GM12873 (cell line): ENCODE data around the gene STK33.

Source experiments
- TF ChIP-seq, protein P1 (sequence below): IDR thresholded peaks from 2 replicates; pipeline ENCODE4 v1.5.1; 2012; ENCODE audit warnings: low read depth, mild to moderate bottlenecking, moderate library complexity, low read length, control low read depth; ENCODE audit not compliant: insufficient read depth; ENCODE audit errors: missing control alignments

Gene STK33

DNA sequence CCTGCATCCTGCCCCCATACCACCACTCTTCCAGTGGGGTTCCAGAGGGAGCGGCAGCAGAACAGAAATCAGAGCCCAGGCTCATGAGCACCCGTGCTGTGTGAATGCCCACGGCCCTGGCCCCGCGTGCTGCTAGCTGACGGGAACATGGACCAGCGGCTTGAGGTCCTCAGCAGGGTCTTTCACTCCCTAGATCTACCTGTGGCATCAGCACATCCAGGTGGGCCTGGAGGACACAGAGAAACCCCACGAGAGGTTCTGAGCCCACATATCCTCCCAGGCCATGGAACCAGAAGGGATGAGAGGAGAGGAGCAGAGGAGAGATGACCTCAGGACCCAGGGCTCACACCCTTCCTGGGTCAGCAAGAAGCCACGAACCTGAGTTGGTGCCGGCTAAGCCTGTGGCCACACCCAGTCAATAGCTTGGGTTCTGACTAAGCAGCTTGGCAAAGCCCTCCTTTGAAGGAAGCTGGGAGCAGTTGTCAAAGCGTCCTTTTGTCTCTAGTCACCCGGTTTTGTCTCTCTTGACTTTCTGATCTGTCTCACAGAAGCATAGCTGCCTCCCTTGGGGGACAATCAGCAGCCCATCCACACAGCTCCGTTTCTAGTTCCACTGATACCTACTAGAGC is 241.0 kb downstream of the STK33 start:
- TF ChIP-seq, protein P1, sequence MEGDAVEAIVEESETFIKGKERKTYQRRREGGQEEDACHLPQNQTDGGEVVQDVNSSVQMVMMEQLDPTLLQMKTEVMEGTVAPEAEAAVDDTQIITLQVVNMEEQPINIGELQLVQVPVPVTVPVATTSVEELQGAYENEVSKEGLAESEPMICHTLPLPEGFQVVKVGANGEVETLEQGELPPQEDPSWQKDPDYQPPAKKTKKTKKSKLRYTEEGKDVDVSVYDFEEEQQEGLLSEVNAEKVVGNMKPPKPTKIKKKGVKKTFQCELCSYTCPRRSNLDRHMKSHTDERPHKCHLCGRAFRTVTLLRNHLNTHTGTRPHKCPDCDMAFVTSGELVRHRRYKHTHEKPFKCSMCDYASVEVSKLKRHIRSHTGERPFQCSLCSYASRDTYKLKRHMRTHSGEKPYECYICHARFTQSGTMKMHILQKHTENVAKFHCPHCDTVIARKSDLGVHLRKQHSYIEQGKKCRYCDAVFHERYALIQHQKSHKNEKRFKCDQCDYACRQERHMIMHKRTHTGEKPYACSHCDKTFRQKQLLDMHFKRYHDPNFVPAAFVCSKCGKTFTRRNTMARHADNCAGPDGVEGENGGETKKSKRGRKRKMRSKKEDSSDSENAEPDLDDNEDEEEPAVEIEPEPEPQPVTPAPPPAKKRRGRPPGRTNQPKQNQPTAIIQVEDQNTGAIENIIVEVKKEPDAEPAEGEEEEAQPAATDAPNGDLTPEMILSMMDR = no peak

DNA sequence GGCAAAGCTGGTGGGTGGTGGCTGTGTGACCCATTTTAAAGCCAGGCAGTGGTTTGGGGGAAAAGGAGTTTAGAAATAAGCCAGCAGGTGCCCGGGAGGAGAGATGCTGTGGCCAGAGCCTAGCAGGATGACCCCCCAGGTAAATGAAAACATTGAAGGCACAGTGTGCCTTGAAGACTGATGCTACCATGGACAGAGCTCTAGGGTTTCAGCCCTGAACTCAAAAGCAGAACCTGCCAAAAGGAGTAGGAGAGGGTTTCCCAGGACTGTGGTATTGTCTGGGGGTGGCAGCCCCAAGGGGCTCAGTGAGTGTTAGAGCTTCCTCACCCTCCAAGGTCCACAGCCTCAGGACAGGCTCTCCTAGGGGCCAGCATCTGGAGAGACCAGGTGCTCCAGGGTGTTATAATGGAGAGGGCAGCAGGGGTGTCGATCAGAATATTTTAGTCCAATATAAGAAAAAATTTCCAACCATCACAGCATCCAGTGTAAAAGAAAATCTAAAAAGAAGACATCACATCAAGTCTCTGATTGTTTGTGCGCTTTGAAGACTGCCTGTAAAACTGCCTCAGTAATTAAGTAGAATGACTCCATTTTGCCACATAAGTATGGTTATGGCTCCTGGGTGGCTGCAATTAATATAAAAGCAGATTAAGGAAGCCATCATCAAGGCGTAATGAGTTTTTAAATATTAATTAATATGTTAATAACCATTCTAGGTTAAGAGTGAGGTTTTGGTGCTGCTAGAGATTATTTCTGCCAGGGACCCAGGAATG is 241.7 kb downstream of the STK33 start:
- TF ChIP-seq, protein P1 = no peak

DNA sequence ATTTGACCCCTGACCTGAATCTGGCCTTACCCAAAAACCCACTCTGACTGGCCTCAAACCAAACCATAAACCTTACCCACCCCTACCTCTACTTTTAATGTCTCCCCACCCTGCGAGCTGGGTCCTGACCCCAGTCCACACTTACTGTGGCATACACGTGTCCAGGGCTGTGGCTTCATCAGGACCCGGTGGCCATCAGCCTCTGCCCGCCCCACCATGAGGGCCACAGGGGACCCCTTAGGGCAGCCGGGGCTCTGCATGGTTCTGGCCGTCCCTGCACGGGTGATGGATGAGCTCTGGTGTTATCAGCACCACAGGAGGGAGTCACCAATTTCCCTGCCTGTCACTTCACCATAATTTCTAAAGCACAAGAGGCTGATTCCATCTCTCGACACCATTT is 242.8 kb downstream of the STK33 start:
- TF ChIP-seq, protein P1 = no peak

DNA sequence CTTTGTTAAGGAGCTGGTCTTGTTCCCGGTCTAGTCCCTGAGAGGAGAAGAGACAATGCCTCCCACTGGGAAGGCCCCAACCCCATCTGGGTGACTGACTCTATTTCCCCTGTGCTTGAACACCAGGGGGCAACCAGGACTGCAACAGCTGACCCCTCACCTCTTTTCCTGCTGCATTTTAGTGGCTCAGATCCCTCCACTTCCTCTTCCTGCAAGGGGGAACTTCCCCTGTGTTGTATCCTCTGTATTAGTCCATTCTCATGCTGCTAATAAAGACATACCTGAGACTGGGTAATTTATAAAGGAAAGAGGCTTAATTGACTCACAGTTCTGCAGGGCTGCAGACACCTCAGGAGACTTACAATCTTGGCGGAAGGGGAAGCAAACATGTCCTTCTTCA is 246.1 kb downstream of the STK33 start:
- TF ChIP-seq, protein P1 = no peak

DNA sequence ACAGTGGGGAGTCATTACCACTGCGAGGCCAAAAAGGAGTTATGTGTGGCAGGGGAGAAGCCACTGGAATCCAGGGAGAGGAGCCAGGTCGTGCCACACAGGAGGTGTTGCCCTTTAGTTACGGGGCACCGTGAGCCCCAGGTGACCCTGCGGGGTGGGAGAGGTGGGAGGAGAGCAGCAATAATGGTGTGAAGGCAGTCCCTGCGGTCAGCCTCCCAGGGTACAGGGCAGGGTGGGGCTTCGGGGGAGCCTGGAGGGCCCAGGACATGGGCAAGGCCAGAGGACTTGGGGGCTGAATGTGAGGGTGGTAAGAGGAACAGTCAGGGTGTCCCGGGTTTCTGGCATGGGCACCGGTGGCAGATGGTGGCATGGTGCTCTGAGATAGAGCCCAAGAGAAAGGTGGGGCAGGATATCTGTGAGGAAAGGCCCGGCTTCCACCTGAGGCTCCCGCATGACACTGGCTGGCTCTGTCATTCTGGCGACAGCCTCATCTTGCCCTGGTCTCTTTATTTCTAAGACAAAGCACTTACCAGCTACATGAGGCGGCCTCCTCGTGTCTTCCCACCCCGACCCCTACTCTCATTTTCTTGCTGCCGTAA is 247.8 kb downstream of the STK33 start:
- TF ChIP-seq, protein P1 = no peak

DNA sequence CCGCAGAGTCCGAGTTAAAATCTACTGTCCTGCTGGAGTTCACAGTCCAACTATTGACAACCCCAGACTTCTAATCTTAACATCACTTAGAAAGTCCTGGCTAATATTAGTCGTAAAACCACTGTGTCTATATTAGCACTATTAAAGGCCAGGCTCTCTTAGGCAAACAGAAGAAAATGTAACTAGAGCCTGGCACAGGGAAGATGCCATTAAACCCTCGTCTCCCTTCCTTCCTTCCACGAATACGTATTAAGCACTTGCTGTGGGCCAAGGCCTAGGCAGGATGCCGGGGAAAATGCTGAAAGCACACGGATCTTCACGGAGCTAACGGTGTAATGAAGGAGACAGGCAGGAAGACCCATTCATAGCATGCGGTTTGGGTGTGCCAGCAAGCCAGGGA is 248.8 kb downstream of the STK33 start:
- TF ChIP-seq, protein P1 = no peak

DNA sequence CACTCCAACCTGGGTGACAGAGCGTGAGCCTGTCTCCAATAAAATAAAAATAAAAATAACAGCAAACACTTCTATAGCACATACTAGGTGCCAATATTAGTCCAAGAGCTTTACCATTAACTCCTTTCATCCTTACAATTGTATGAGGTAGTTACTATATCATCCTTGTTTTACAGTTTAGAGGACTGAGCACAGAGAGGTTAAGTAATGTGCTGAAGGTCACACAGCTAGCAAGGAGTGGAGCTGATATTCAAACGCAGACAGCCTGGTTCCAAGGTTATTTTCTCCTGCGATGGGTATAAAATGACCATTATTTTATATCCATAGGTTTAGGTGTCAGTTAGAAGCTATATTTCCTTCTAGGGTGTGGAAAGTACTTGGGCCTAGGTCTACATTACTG is 249.7 kb downstream of the STK33 start:
- TF ChIP-seq, protein P1 = no peak
